GM23338 (cell line): Measurements from ENCODE around the gene RAX.

ENCODE experiments used
- CREB1 ChIP-seq: fragments of 250-450 bp; sonication (Bioruptor Pico); IDR thresholded peaks from 2 replicates; pipeline ENCODE4 v1.5.0; 2020; ENCODE audit warnings: low read depth, mild to moderate bottlenecking, moderate library complexity
- EZH2phosphoT487 ChIP-seq: fragments of 200-600 bp; sonication (generic); IDR thresholded peaks from one replicate; pipeline ENCODE4 v1.8.1; 2018; ENCODE audit warnings: antibody characterized with exemption; ENCODE audit not compliant: unreplicated experiment
- TF ChIP-seq, protein P1 (sequence below), 2 experiments: fragments of 200-600 bp in 1 of 2; sonication (generic) in 1 of 2; conservative IDR thresholded peaks; 2 replicates each; pipeline versions ENCODE4 v1.5.1 to v1.6.1; 2016 to 2017; ENCODE audit warnings: antibody characterized with exemption in 2 of 2, low read depth in 2 of 2, mild to moderate bottlenecking in 2 of 2, moderate library complexity in 1 of 2

- TF ChIP-seq, protein P1, sequence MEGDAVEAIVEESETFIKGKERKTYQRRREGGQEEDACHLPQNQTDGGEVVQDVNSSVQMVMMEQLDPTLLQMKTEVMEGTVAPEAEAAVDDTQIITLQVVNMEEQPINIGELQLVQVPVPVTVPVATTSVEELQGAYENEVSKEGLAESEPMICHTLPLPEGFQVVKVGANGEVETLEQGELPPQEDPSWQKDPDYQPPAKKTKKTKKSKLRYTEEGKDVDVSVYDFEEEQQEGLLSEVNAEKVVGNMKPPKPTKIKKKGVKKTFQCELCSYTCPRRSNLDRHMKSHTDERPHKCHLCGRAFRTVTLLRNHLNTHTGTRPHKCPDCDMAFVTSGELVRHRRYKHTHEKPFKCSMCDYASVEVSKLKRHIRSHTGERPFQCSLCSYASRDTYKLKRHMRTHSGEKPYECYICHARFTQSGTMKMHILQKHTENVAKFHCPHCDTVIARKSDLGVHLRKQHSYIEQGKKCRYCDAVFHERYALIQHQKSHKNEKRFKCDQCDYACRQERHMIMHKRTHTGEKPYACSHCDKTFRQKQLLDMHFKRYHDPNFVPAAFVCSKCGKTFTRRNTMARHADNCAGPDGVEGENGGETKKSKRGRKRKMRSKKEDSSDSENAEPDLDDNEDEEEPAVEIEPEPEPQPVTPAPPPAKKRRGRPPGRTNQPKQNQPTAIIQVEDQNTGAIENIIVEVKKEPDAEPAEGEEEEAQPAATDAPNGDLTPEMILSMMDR (conservative IDR thresholded peaks at IDR 0.05; ENCODE audit: low read depth in 2 of 2): no peak
- TF ChIP-seq CREB1 (CRISPR knock-in tag) (no peak), EZH2phosphoT487 (no peak)
Observed at GRCh38 chr18:59300676-59301285, 27.5 kb upstream of the RAX start.
